Measurements from ENCODE around the gene SERPINB7. TPM values are rescaled to one million over a fixed set of nuclear protein-coding genes. Genes with fewer than 3 reads are reported as not detected.

The SERPINB7 gene
- polyA plus RNA-seq, 3 donors: not detected

GRCh38 chr18:63828656-63829055, 53.4 kb downstream of the SERPINB7 start:
- H3K36me3 Mint-ChIP-seq: no peaks in the 10 kb centered on the region
- no peak overlapping the region for H3K27ac ChIP-seq (ENCODE audit: low read depth in 1 of 2, low read length in 2 of 2)
- H3K79me2 ChIP-seq (ENCODE audit: insufficient read depth, low read length): no peaks in the 10 kb centered on the region
- no peak overlapping the region for H2AFZ ChIP-seq (ENCODE audit: insufficient read depth, low read depth, low read length, poor library complexity, severe bottlenecking)
- no peaks in the 10 kb centered on the region for H3K27me3 ChIP-seq (ENCODE audit: control insufficient read depth in 2 of 2, insufficient read depth in 2 of 2, low read length in 2 of 2)
- TF ChIP-seq, protein P1, sequence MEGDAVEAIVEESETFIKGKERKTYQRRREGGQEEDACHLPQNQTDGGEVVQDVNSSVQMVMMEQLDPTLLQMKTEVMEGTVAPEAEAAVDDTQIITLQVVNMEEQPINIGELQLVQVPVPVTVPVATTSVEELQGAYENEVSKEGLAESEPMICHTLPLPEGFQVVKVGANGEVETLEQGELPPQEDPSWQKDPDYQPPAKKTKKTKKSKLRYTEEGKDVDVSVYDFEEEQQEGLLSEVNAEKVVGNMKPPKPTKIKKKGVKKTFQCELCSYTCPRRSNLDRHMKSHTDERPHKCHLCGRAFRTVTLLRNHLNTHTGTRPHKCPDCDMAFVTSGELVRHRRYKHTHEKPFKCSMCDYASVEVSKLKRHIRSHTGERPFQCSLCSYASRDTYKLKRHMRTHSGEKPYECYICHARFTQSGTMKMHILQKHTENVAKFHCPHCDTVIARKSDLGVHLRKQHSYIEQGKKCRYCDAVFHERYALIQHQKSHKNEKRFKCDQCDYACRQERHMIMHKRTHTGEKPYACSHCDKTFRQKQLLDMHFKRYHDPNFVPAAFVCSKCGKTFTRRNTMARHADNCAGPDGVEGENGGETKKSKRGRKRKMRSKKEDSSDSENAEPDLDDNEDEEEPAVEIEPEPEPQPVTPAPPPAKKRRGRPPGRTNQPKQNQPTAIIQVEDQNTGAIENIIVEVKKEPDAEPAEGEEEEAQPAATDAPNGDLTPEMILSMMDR (IDR thresholded peaks at IDR 0.05): no peak
- H3K4me1 Mint-ChIP-seq: peaks cover 16% of the 10 kb centered on the region
- intact Hi-C loops (cut with micrococcal nuclease): no loop called here
- no peak overlapping the region for H3K27ac Mint-ChIP-seq
- no peak overlapping the region for H3K4me3 Mint-ChIP-seq
- H3K36me3 ChIP-seq (replicated peaks in 1 of 2; ENCODE audit: control insufficient read depth in 1 of 2, insufficient read depth in 2 of 2, low read length in 2 of 2): no peaks in the 10 kb centered on the region
- peaks cover 17 to 20% of the 10 kb centered on the region in 2 donors for H3K4me1 ChIP-seq (ENCODE audit: control insufficient read depth in 1 of 2, insufficient read depth in 2 of 2, low read length in 2 of 2)
- no peaks in the 10 kb centered on the region for H3K27me3 Mint-ChIP-seq (ENCODE audit: low read depth in 3 of 3)
- WGBS (ENCODE audit: insufficient coverage): no CpG with 5 or more reads among the region's 1 CpG
- H3K9ac ChIP-seq (ENCODE audit: insufficient read depth, low read length, poor library complexity, severe bottlenecking): no peak overlapping the region
- H4K20me1 ChIP-seq (ENCODE audit: insufficient read depth, low read length): no peaks in the 10 kb centered on the region
- peaks cover 0 to 3% (median 0%) of the 10 kb centered on the region in 7 donors for H3K9me3 Mint-ChIP-seq
- no peak for DNase-seq
- H3K9me3 ChIP-seq (replicated peaks in 1 of 2; ENCODE audit: control insufficient read depth in 1 of 2, insufficient read depth in 1 of 2, low read length in 2 of 2): no peaks in the 10 kb centered on the region
- no peak overlapping the region for H3K4me2 ChIP-seq (replicated peaks; ENCODE audit: extremely low read depth, low read length, poor library complexity, severe bottlenecking)
- no peak overlapping the region for H3K4me3 ChIP-seq (replicated peaks in 1 of 3; ENCODE audit: low read depth in 2 of 3, low read length in 3 of 3)

DNA sequence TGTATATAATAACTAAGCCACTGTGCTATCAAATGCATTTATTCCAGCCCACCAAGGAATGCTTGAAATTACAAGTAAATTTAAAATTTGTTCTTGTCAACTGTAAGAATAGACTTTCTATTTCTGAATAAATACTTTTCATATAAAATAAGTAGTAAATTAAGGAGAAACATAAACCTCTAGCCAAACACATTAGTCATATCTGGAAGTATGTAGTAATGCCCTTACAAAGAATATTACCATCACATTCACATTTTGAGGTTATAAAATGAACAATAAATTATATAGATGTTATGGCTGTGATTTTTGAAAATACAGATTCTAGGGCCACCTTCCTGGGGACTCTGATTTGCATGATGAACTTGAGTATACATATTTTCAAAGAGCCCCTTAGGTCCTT, 54.7 kb downstream of the SERPINB7 start:
- Mint-ChIP-seq H3K4me3 (no peak overlapping the region), H3K9me3 (peaks cover 0 to under 1% (median 0%) of the 10 kb centered on the region in 7 donors), H3K27ac (no peak overlapping the region), H3K4me1 (peaks cover 23% of the 10 kb centered on the region), H3K36me3 (no peaks in the 10 kb centered on the region), H3K27me3 (ENCODE audit: low read depth in 3 of 3) (no peaks in the 10 kb centered on the region)
- Histone ChIP-seq H3K27ac (ENCODE audit: low read depth in 1 of 2, low read length in 2 of 2) (no peak overlapping the region), H2AFZ (ENCODE audit: insufficient read depth, low read depth, low read length, poor library complexity, severe bottlenecking) (no peak overlapping the region), H3K9ac (ENCODE audit: insufficient read depth, low read length, poor library complexity, severe bottlenecking) (no peak overlapping the region), H3K4me1 (ENCODE audit: control insufficient read depth in 1 of 2, insufficient read depth in 2 of 2, low read length in 2 of 2) (peaks cover 22 to 29% of the 10 kb centered on the region in 2 donors), H3K9me3 (replicated peaks in 1 of 2; ENCODE audit: control insufficient read depth in 1 of 2, insufficient read depth in 1 of 2, low read length in 2 of 2) (no peaks in the 10 kb centered on the region), H3K4me2 (replicated peaks; ENCODE audit: extremely low read depth, low read length, poor library complexity, severe bottlenecking) (no peak overlapping the region), H3K36me3 (replicated peaks in 1 of 2; ENCODE audit: control insufficient read depth in 1 of 2, insufficient read depth in 2 of 2, low read length in 2 of 2) (no peaks in the 10 kb centered on the region), H3K4me3 (replicated peaks in 1 of 3; ENCODE audit: low read depth in 2 of 3, low read length in 3 of 3) (no peak overlapping the region), H4K20me1 (ENCODE audit: insufficient read depth, low read length) (no peaks in the 10 kb centered on the region), H3K27me3 (ENCODE audit: control insufficient read depth in 2 of 2, insufficient read depth in 2 of 2, low read length in 2 of 2) (no peaks in the 10 kb centered on the region), H3K79me2 (ENCODE audit: insufficient read depth, low read length) (no peaks in the 10 kb centered on the region)
- intact Hi-C loops (cut with micrococcal nuclease): no loop called here
- TF ChIP-seq, protein P1 (IDR thresholded peaks at IDR 0.05): no peak
- DNase-seq: no peak

Data from CD14-positive monocyte (primary cell).